Activated CD8-positive, alpha-beta memory T cell treated with anti-CD3 and anti-CD28 coated beads, Interleukin-2, amount 10 ng/mL, durations not matched to agents 7 days and 5 days (primary cell): ENCODE results near the gene PPIF. TPM values are rescaled to one million over a fixed set of nuclear protein-coding genes. Genes with fewer than 3 reads are reported as not detected.

Experiments
- total RNA-seq, 2 experiments: library from RNA; stranded (reverse); gene quantifications; one replicate each; pipeline ENCODE4 v1.2.3, GENCODE V29; 2021

Gene PPIF
- total RNA-seq, 2 experiments from 2014 or later = 119 to 144 TPM

Other genes starting within 250 kb of the PPIF start
- gene ZCCHC24, start 98.2 kb downstream of the PPIF start, total RNA-seq = 1 to 10 TPM; 2.4 to 3.1 TPM
- gene EIF5AL1, start 165.1 kb downstream of the PPIF start, total RNA-seq = 1 to 10 TPM; 1.1 to 1.8 TPM
- not detected for gene SFTPA2, start 212.9 kb downstream of the PPIF start, total RNA-seq